Activated CD4-positive, alpha-beta memory T cell treated with anti-CD3 and anti-CD28 coated beads, Interleukin-2, amount 10 ng/mL, durations not matched to agents 7 days and 5 days (primary cell): ENCODE results near the gene OGFOD1. TPM values are rescaled to one million over a fixed set of nuclear protein-coding genes. Genes with fewer than 3 reads are reported as not detected.

Source experiments
- CTCF ChIA-PET: fragments of 350-600 bp; sonication (Branson Sonifier 250); formaldehyde crosslinking; loops from one replicate; lab custom pipeline; 2021; ENCODE audit warnings: antibody characterized with exemption, inconsistent platforms; lab: Charles Lee
- POLR2A ChIA-PET: fragments of 350-600 bp; sonication (Branson Sonifier 250); formaldehyde crosslinking; loops from one replicate; lab custom pipeline; 2021; ENCODE audit warnings: antibody characterized with exemption; lab: Charles Lee
- DNase-seq: peaks from one replicate; pipeline ENCODE4 v3.0.0-alpha.2; 2020
- H3K27ac Mint-ChIP-seq: one replicate; pipeline ENCODE4 v1.8.0; 2021; ENCODE audit warnings: mild to moderate bottlenecking, mixed read lengths
- H3K27me3 Mint-ChIP-seq: one replicate; pipeline ENCODE4 v1.8.0; 2021; ENCODE audit warnings: mixed read lengths
- H3K36me3 Mint-ChIP-seq: one replicate; pipeline ENCODE4 v1.8.0; 2021; ENCODE audit warnings: low read depth, mixed read lengths
- H3K4me1 Mint-ChIP-seq: one replicate; pipeline ENCODE4 v1.8.0; 2021; ENCODE audit warnings: mixed read lengths
- H3K4me3 Mint-ChIP-seq: one replicate; pipeline ENCODE4 v1.8.0; 2021; ENCODE audit warnings: mild to moderate bottlenecking, mixed read lengths
- H3K9me3 Mint-ChIP-seq: one replicate; pipeline ENCODE4 v1.8.0; 2021; ENCODE audit warnings: mixed read lengths
- total RNA-seq, 2 experiments: library from RNA; stranded (reverse); gene quantifications; one replicate each; pipeline ENCODE4 v1.2.3, GENCODE V29; 2021

The OGFOD1 gene
- total RNA-seq, 2 experiments from 2014 or later = 36.5 to 39.5 TPM

GRCh38 chr16:56491657-56492261 is 40.4 kb downstream of the OGFOD1 start:
- Mint-ChIP-seq H3K27ac (no peak overlapping the region), H3K4me3 (no peak overlapping the region), H3K27me3 (no peaks in the 10 kb centered on the region), H3K9me3 (no peaks in the 10 kb centered on the region), H3K4me1 (no peaks in the 10 kb centered on the region), H3K36me3 (no peaks in the 10 kb centered on the region)
- DNase-seq = no peak
- ChIA-PET CTCF (no interaction called here), POLR2A (no interaction called here)

- no peaks in the 10 kb centered on the region for H3K27me3 Mint-ChIP-seq
- H3K9me3 Mint-ChIP-seq = no peaks in the 10 kb centered on the region
- no peak overlapping the region for H3K27ac Mint-ChIP-seq
- H3K4me1 Mint-ChIP-seq = no peaks in the 10 kb centered on the region
- POLR2A ChIA-PET = no interaction called here
- H3K4me3 Mint-ChIP-seq = no peak overlapping the region
- CTCF ChIA-PET = no interaction called here
- peaks cover 4% of the 10 kb centered on the region for H3K36me3 Mint-ChIP-seq
- DNase-seq = no peak
Observed at GRCh38 chr16:56493126-56493525, 41.8 kb downstream of the OGFOD1 start.

GRCh38 chr16:56493815-56494214 is 42.5 kb downstream of the OGFOD1 start:
- Mint-ChIP-seq H3K4me1 (no peaks in the 10 kb centered on the region), H3K27me3 (no peaks in the 10 kb centered on the region), H3K9me3 (no peaks in the 10 kb centered on the region), H3K27ac (no peak overlapping the region), H3K4me3 (no peak overlapping the region), H3K36me3 (peaks cover 10% of the 10 kb centered on the region)
- CTCF ChIA-PET = no interaction called here
- DNase-seq = no peak
- POLR2A ChIA-PET = no interaction called here

GRCh38 chr16:56505181-56505580 is 53.8 kb downstream of the OGFOD1 start:
- CTCF ChIA-PET = no interaction called here
- Mint-ChIP-seq H3K9me3 (no peaks in the 10 kb centered on the region), H3K27ac (no peak overlapping the region), H3K27me3 (no peaks in the 10 kb centered on the region), H3K4me3 (no peak overlapping the region), H3K4me1 (no peaks in the 10 kb centered on the region), H3K36me3 (peaks cover 12% of the 10 kb centered on the region)
- DNase-seq = no peak
- POLR2A ChIA-PET = no interaction called here

- POLR2A ChIA-PET = no interaction called here
- no peaks in the 10 kb centered on the region for H3K9me3 Mint-ChIP-seq
- no peaks in the 10 kb centered on the region for H3K4me1 Mint-ChIP-seq
- peaks cover 12% of the 10 kb centered on the region for H3K36me3 Mint-ChIP-seq
- no peak for DNase-seq
- H3K27me3 Mint-ChIP-seq = no peaks in the 10 kb centered on the region
- H3K27ac Mint-ChIP-seq = no peak overlapping the region
- no peak overlapping the region for H3K4me3 Mint-ChIP-seq
- CTCF ChIA-PET = no interaction called here
Observed at GRCh38 chr16:56506941-56507340, 55.6 kb downstream of the OGFOD1 start.

- no peaks in the 10 kb centered on the region for H3K4me1 Mint-ChIP-seq
- H3K4me3 Mint-ChIP-seq = no peak overlapping the region
- no peaks in the 10 kb centered on the region for H3K9me3 Mint-ChIP-seq
- POLR2A ChIA-PET = no interaction called here
- peaks cover 11% of the 10 kb centered on the region for H3K36me3 Mint-ChIP-seq
- H3K27me3 Mint-ChIP-seq = no peaks in the 10 kb centered on the region
- no peak for DNase-seq
- H3K27ac Mint-ChIP-seq = no peak overlapping the region
- CTCF ChIA-PET = interaction anchor here (1.3 kb wide), 1 partner anchor 191 kb away, joined by 4 read pairs; no protein-coding TSS in a partner anchor
Observed at GRCh38 chr16:56510544-56510943, 59.2 kb downstream of the OGFOD1 start.

- Mint-ChIP-seq H3K4me1 (no peaks in the 10 kb centered on the region), H3K27me3 (no peaks in the 10 kb centered on the region), H3K36me3 (peaks cover 11% of the 10 kb centered on the region), H3K4me3 (no peak overlapping the region), H3K9me3 (no peaks in the 10 kb centered on the region), H3K27ac (no peak overlapping the region)
- no peak for DNase-seq
- POLR2A ChIA-PET = no interaction called here
- CTCF ChIA-PET = no interaction called here
Observed at GRCh38 chr16:56512025-56512424, 60.7 kb downstream of the OGFOD1 start.

GRCh38 chr16:56513091-56513490 is 61.7 kb downstream of the OGFOD1 start:
- no peak for DNase-seq
- H3K4me3 Mint-ChIP-seq = no peak overlapping the region
- H3K36me3 Mint-ChIP-seq = peaks cover 11% of the 10 kb centered on the region
- no peaks in the 10 kb centered on the region for H3K4me1 Mint-ChIP-seq
- no peaks in the 10 kb centered on the region for H3K9me3 Mint-ChIP-seq
- POLR2A ChIA-PET = interaction anchor here (1.9 kb wide), 1 partner anchor 189 kb away, joined by 4 read pairs; no protein-coding TSS in a partner anchor
- CTCF ChIA-PET = interaction anchor here (1.1 to 1.5 kb wide), 2 partner anchors 16 to 191 kb away, joined by 4 read pairs; no protein-coding TSS in a partner anchor
- no peak overlapping the region for H3K27ac Mint-ChIP-seq
- H3K27me3 Mint-ChIP-seq = no peaks in the 10 kb centered on the region

- Mint-ChIP-seq H3K36me3 (peaks cover 11% of the 10 kb centered on the region), H3K9me3 (no peaks in the 10 kb centered on the region), H3K4me3 (no peak overlapping the region), H3K4me1 (peaks cover 3% of the 10 kb centered on the region), H3K27ac (no peak overlapping the region), H3K27me3 (no peaks in the 10 kb centered on the region)
- ChIA-PET POLR2A (interaction anchor here (1.9 kb wide), 1 partner anchor 188 kb away, joined by 4 read pairs; no protein-coding TSS in a partner anchor), CTCF (interaction anchor here (0.9 to 1.8 kb wide), 7 partner anchors 15 to 1894 kb away, joined by 4 to 13 read pairs (median 4); partner anchors contain the start of genes NUDT21 and OGFOD1)
- DNase-seq = peak; percentile 54
Observed at GRCh38 chr16:56513972-56514371, 62.6 kb downstream of the OGFOD1 start.

GRCh38 chr16:56514845-56515244 is 63.5 kb downstream of the OGFOD1 start:
- DNase-seq = no peak
- H3K4me3 Mint-ChIP-seq = no peak overlapping the region
- peaks cover 5% of the 10 kb centered on the region for H3K4me1 Mint-ChIP-seq
- H3K27me3 Mint-ChIP-seq = no peaks in the 10 kb centered on the region
- ChIA-PET POLR2A (no interaction called here), CTCF (interaction anchor here (1.3 to 1.8 kb wide), 3 partner anchors 14 to 187 kb away, joined by 4 to 13 read pairs (median 4); partner anchors contain the start of genes NUDT21 and OGFOD1)
- no peak overlapping the region for H3K27ac Mint-ChIP-seq
- H3K36me3 Mint-ChIP-seq = peaks cover 9% of the 10 kb centered on the region
- no peaks in the 10 kb centered on the region for H3K9me3 Mint-ChIP-seq

- H3K36me3 Mint-ChIP-seq = peaks cover 6% of the 10 kb centered on the region
- POLR2A ChIA-PET = no interaction called here
- CTCF ChIA-PET = interaction anchor here (1.0 to 1.1 kb wide), 2 partner anchors 86 to 186 kb away, joined by 3 to 5 read pairs; no protein-coding TSS in a partner anchor
Observed at GRCh38 chr16:56515665-56516064, 64.3 kb downstream of the OGFOD1 start.

GRCh38 chr16:56517206-56517605 is 65.9 kb downstream of the OGFOD1 start:
- Mint-ChIP-seq H3K4me1 (peaks cover 14% of the 10 kb centered on the region), H3K9me3 (no peaks in the 10 kb centered on the region), H3K4me3 (no peak overlapping the region), H3K36me3 (no peaks in the 10 kb centered on the region), H3K27ac (no peak overlapping the region), H3K27me3 (no peaks in the 10 kb centered on the region)
- DNase-seq = no peak
- ChIA-PET CTCF (interaction anchor here (0.7 to 2.6 kb wide), 6 partner anchors 13 to 1023 kb away, joined by 3 to 9 read pairs (median 3); no protein-coding TSS in a partner anchor), POLR2A (interaction anchor here (1.2 kb wide), 1 partner anchor 83 kb away, joined by 5 read pairs; no protein-coding TSS in a partner anchor)

More at GRCh38 chr16:56515665-56516064, 64.3 kb downstream of the OGFOD1 start:
- peaks cover 12% of the 10 kb centered on the region for H3K4me1 Mint-ChIP-seq
- H3K9me3 Mint-ChIP-seq = no peaks in the 10 kb centered on the region
- no peak for DNase-seq
- H3K27ac Mint-ChIP-seq = no peak overlapping the region
- no peak overlapping the region for H3K4me3 Mint-ChIP-seq
- no peaks in the 10 kb centered on the region for H3K27me3 Mint-ChIP-seq

- DNase-seq = no peak
- no peaks in the 10 kb centered on the region for H3K36me3 Mint-ChIP-seq
- no peaks in the 10 kb centered on the region for H3K9me3 Mint-ChIP-seq
- ChIA-PET CTCF (interaction anchor here (0.8 to 2.6 kb wide), 2 partner anchors 82 to 184 kb away, joined by 4 to 9 read pairs; no protein-coding TSS in a partner anchor), POLR2A (interaction anchor here (1.2 kb wide), 1 partner anchor 82 kb away, joined by 5 read pairs; no protein-coding TSS in a partner anchor)
- H3K4me1 Mint-ChIP-seq = peaks cover 14% of the 10 kb centered on the region
- H3K27me3 Mint-ChIP-seq = no peaks in the 10 kb centered on the region
- H3K4me3 Mint-ChIP-seq = peak overlapping the region; percentile 54
- H3K27ac Mint-ChIP-seq = no peak overlapping the region
Observed at GRCh38 chr16:56518425-56518824, 67.1 kb downstream of the OGFOD1 start.
